ENCODE data around the gene SSC4D.
"Not testable (repeated sequence)": the region's sequence is repeated elsewhere in the genome, so short reads cannot be mapped to it uniquely, and the experiment has no call there.

GRCh38 chr7:76439120-76439888 lies 29.8 kb upstream of the SSC4D start:
- TF ChIP-seq FOXM1 (IDR thresholded peaks at IDR 0.05; ENCODE audit: borderline replicate concordance); TARDBP (IDR thresholded peaks at IDR 0.05); SP1 (IDR thresholded peaks at IDR 0.05): not testable (repeated sequence)

Data from HEK293T (cell line).